GM04504 (cell line): ENCODE data around the gene GRIK1.

Experiments used
- DNase-seq: peaks from one replicate; pipeline ENCODE4 v3.0.0-alpha.2; 2012; ENCODE audit warnings: low read depth

GRIK1 gene

GRCh38 chr21:29718081-29718815 is 221.5 kb downstream of the GRIK1 start:
- no peak for DNase-seq

DNA sequence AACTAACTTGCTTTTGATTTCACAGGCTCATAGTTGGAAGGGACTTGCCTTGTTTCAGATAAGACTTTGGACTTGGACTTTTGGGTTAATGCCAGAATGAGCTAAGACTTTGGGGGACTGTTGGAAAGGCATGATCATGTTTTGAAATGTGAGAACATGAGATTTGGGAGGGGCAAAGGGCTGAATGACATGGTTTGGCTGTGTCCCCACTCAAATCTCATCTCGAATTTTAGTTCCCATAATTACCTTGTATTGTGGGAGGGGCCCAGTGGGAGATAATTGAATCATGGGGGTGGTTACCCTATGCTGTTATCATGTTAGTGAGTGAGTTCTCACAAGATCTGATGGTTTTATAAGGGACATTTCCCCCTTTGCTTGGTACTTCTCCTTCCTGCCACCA is 222.1 kb downstream of the GRIK1 start:
- DNase-seq: no peak

GRCh38 chr21:29716753-29717152 is 223.0 kb downstream of the GRIK1 start:
- no peak for DNase-seq

GRCh38 chr21:29715089-29715488 is 224.7 kb downstream of the GRIK1 start:
- no peak for DNase-seq

- no peak for DNase-seq
Observed at GRCh38 chr21:29712818-29713217, 227.0 kb downstream of the GRIK1 start.

DNA sequence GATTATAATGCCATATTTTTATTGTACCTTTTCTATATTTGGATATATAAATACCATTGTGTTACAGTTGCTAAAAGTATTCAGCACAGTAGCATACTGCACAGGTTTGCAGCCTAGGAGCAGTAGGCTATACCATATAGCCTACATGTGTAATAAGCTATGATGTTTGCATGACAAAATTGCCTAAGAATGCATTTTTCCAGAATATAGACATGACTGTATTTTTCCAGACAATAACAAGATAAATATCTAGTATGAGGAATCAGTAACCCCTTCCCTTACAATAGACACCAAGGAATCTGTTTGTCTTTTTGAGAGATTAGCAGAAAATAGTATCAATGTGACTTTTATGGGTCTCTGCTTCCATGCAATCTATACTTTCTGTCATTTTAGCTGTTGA is 228.6 kb downstream of the GRIK1 start:
- no peak for DNase-seq

- DNase-seq: no peak
Observed at GRCh38 chr21:29710498-29710897, 229.3 kb downstream of the GRIK1 start.

DNA sequence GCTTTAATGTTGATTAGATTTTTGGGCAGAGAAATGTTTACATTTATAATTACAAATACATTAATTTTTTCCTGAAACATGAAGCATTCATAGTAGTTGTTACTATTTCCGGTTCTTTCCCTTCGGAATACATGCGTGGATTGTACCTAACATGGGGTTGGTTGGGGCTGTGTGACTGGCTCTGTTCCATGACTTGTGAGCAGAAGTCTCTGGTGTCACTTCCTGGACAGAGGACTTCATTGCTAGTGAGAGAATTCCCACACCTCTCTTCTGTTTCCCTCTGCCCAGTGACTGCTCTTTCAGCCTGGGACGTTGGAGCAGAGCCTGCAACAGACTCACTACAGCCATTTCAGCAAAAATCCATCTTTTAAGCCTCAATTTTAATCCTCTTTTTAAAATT is 231.4 kb downstream of the GRIK1 start:
- DNase-seq: no peak

- DNase-seq: no peak
Observed at GRCh38 chr21:29704719-29705118, 235.1 kb downstream of the GRIK1 start.

- no peak for DNase-seq
Observed at GRCh38 chr21:29701676-29702075, 238.1 kb downstream of the GRIK1 start.

- DNase-seq: no peak
Observed at GRCh38 chr21:29697555-29698193, 242.1 kb downstream of the GRIK1 start.

GRCh38 chr21:29696937-29697336 is 242.9 kb downstream of the GRIK1 start:
- no peak for DNase-seq

GRCh38 chr21:29691616-29692491 is 247.9 kb downstream of the GRIK1 start:
- DNase-seq: no peak

DNA sequence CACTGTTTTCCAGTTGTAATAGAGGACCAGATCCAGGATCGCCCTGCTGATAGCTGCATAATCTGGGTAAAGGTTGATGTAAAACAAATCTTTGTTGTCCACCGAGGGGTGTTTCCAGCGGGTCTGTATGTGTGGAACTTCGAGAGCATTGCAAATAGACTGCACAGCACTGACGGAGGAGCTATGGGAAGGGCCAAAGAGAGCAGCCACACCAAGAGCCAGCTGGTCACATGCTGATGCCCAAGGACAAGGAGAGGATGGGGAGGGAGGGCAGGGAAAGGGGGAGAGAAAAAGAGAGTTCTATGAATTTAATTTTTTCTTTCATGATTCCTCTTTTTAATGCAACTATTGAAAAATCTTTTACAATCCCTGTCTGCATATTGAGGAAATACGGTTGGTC is 250.0 kb downstream of the GRIK1 start:
- DNase-seq: no peak

DNA sequence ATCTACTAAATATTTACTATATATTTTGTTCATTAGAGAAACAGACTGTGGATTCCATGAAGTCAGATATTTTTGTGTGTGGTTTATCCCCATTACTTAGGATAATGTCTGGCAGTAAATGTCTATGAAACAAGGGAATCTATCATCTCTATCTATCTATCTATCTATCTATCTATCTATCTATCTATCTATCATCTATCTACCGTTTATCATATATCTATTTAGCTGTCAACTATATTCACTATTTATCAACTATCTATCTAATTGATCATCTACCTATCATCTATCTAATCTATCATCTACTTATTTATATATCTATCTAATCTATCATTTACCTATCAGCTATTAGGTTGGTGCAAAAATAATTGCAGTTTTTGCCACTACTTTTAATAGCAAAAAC is 255.7 kb downstream of the GRIK1 start:
- DNase-seq: no peak

DNA sequence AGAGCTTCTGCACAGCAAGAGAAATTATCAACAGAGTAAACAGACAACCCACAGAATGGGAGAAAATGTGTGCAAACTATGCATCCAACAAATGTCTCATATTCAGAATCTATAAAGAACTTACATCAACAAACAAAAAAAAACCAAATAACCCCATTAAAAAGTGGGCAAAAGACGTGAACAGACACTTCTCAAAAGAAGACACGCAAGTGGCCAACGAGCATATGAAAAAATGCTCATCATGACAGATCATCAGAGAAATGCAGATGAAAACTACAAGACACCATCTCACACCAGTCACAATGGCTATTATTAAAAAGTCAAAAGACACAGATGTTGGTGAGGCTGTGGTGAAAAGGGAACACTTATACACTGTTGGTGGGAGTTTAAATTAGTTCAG is 257.0 kb downstream of the GRIK1 start:
- no peak for DNase-seq

GRCh38 chr21:29680273-29680672 is 259.5 kb downstream of the GRIK1 start:
- DNase-seq: no peak

- DNase-seq: no peak
Observed at GRCh38 chr21:29678626-29679025, 261.2 kb downstream of the GRIK1 start.

DNA sequence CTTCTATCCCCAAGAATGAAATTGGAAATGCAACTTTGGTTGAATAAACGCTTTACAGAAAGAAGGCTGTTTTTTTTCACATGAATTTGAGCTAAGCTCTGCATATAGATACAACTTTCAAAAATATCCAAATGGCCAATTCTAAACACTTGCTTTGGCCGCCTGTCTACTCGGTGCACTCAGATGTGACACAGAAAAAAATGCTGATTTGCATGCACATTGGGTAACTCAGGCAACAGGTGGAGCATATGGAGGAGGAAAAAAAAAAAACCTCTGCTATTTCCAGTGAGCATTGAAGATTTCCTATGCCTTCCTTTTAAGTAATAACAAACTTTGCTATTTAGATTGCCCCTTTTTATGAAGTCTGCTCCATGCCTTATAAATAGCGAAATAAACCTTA is 262.5 kb downstream of the GRIK1 start:
- DNase-seq: no peak

GRCh38 chr21:29676395-29676794 is 263.4 kb downstream of the GRIK1 start:
- DNase-seq: no peak

- DNase-seq: no peak
Observed at GRCh38 chr21:29675451-29675850, 264.3 kb downstream of the GRIK1 start.

- no peak for DNase-seq
Observed at GRCh38 chr21:29674343-29674742, 265.5 kb downstream of the GRIK1 start.

DNA sequence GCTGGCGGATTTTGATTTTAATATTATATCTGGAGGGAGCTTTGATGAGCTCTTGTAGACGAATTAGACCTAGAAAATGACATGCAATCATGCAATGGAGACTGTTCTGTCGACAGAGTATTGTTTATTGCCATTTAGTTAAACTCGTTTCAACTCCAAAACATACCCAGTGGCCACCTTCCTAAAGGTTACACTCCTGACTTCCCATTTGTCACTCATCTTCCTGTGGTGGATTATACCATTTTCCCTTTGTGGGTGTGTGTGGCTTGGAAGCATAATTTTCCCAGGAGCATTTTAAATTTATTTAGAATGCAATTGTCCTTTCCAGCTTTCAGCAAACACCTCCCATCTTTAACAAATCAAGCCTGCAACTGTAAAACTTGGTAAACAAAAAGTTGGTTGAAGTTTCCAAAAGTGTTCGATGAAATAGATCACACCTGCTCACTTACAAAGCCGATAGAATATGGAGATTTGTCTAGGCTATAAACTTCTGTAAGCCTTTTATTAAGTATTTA is 266.6 kb downstream of the GRIK1 start:
- no peak for DNase-seq
